Activated T-helper 1 cell treated with anti-CD3 and anti-CD28 coated beads, Interleukin-12 subunit alpha, Interleukin-12 subunit beta, Interleukin-2, Interleukin-4 antibody, amounts not matched to agents 30 ng/mL and 10 ng/mL and 1 ng/mL, durations not matched to agents 14 hours and 24 hours and 36 hours (primary cell): ENCODE data around the gene PARM1. TPM values are rescaled to one million over a fixed set of nuclear protein-coding genes. Genes with fewer than 3 reads are reported as not detected.

Source experiments
- DNase-seq: peaks from one replicate; pipeline ENCODE4 v3.0.0; 2021; ENCODE audit warnings: low spot score
- H3K27ac Mint-ChIP-seq: one replicate; pipeline ENCODE4 v1.8.0; 2021; ENCODE audit warnings: mild to moderate bottlenecking, mixed read lengths
- H3K27me3 Mint-ChIP-seq: one replicate; pipeline ENCODE4 v1.8.0; 2022; ENCODE audit warnings: mild to moderate bottlenecking, moderate library complexity, mixed read lengths; ENCODE audit not compliant: insufficient read depth
- H3K36me3 Mint-ChIP-seq: one replicate; pipeline ENCODE4 v1.8.0; 2021; ENCODE audit warnings: low read depth, mixed read lengths
- H3K4me1 Mint-ChIP-seq: one replicate; pipeline ENCODE4 v1.8.0; 2021; ENCODE audit warnings: low read depth, mixed read lengths
- H3K4me3 Mint-ChIP-seq: one replicate; pipeline ENCODE4 v1.8.0; 2021; ENCODE audit warnings: mild to moderate bottlenecking, moderate library complexity, mixed read lengths
- H3K9me3 Mint-ChIP-seq: one replicate; pipeline ENCODE4 v1.8.0; 2021; ENCODE audit warnings: mixed read lengths
- intact Hi-C: fragments of 100-400 bp; cut with micrococcal nuclease; formaldehyde crosslinking; loops from one replicate; pipeline ENCODE4 v1.15.1; 2024
- total RNA-seq: library from RNA; stranded (reverse); gene quantifications from 2 replicates; pipeline ENCODE4 v1.2.3, GENCODE V29; 2022

PARM1 gene
- total RNA-seq, 1 donor from 2014 or later: not detected

DNA sequence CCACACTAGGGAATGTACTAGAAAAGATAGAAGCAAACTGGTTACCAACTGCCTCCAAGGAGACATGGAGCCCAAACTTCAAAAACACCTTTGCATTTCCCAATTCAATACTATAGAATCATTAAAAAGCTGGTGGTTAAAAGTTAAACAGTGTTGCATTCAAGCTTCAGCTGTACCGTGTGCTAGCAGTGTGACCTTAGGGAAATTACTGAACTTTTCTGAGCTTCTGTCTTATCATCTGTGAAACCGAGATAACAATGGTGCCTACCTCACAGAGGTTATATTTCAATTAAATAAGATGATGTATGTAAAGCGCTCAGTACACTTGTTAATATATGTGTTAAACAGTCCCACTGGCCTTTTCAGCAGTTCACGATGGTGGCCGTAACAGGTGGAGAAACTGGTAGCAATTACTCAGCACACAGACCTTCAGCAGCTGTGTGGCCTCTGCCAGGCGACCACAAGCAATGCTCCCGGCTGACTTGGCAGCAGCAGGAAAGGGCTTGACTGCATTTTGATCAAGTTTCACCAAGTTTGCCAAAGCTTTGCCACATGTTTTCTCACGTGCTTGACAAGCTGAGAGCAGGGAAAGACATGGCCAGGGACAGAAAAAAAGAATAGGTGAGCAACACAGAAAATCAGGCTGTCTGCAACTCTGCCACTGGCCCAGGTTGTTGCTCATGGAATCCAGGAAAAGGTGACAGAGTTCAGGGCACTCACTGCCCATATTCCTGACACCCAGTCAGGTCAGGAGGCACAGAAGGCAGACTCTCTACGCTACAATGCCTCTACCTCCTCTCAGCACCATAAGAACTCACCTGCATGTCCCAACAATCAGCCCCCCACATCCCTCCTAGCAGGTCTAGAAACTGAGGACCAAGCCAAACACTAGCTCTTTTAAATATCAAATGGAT lies 72.1 kb downstream of the PARM1 start:
- Mint-ChIP-seq H3K4me3 (no peak overlapping the region), H3K27ac (no peak overlapping the region), H3K27me3 (no peaks in the 10 kb centered on the region), H3K4me1 (no peaks in the 10 kb centered on the region), H3K9me3 (peaks cover 10% of the 10 kb centered on the region), H3K36me3 (no peaks in the 10 kb centered on the region)
- intact Hi-C loops: no loop called here
- DNase-seq: no peak

DNA sequence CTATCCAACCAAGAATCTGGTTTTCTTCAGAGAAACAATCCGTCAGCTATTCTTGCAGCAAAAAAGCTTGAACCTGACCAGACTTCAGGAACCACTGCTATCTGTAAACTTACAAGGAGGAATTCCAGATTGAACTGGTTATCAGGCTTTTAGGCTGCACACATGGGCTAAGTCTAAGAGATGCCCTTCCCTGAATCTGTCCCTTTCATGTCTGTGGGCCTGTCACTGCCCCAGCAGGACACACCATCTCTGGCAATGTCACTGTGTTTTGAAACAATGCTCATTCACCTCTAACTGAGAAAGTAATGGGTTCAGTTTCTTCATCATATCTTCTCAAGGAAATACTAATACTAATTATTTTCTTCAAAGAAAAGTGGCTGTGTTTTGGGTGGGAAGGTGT lies 72.8 kb downstream of the PARM1 start:
- intact Hi-C loops: no loop called here
- Mint-ChIP-seq H3K36me3 (no peaks in the 10 kb centered on the region), H3K4me1 (no peaks in the 10 kb centered on the region), H3K27ac (no peak overlapping the region), H3K4me3 (no peak overlapping the region), H3K9me3 (peaks cover 10% of the 10 kb centered on the region), H3K27me3 (no peaks in the 10 kb centered on the region)
- DNase-seq: no peak

DNA sequence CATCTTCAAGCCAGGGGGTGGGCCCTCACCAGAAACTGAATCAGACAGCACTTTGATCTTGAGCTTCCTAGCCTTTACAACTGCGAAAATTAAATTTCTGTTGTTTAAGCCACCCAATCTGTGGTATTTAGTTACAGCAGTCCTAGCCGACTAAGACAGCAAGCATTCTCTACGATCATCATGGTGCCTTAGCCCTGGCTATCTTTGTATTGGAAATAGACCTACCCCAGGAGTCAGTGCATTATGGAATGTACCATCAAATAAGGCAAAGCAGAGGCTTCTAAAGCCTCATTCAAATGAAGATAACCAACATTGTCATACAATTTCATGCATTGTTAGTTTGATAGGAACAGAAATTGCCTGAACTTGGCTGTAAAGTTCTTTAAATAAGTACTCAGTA lies 75.0 kb downstream of the PARM1 start:
- no peak for DNase-seq
- no peaks in the 10 kb centered on the region for H3K27me3 Mint-ChIP-seq
- H3K4me3 Mint-ChIP-seq: no peak overlapping the region
- no peaks in the 10 kb centered on the region for H3K4me1 Mint-ChIP-seq
- intact Hi-C loops: no loop called here
- H3K27ac Mint-ChIP-seq: no peak overlapping the region
- H3K9me3 Mint-ChIP-seq: peaks cover 10% of the 10 kb centered on the region
- H3K36me3 Mint-ChIP-seq: no peaks in the 10 kb centered on the region

DNA sequence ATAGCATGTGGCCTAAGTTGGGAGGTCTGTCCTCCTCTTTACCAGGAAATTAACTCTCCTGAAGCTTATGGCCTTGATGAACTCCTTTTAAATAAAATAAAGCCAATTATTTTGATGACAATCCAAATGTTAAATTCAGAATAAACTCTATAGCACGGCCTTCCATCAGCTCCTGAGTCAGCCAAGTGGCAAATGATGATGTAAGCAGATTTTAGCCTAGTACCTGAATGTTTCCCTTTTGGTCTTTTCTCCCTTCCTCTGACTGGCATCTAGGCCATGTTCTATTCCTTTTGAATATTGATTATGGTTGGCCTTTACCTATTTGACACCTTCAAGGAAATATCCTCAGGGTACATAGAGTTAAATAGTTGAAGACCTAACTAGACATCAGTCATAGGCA lies 76.2 kb downstream of the PARM1 start:
- peaks cover 10% of the 10 kb centered on the region for H3K9me3 Mint-ChIP-seq
- H3K4me1 Mint-ChIP-seq: no peaks in the 10 kb centered on the region
- intact Hi-C loops: no loop called here
- H3K4me3 Mint-ChIP-seq: no peak overlapping the region
- no peaks in the 10 kb centered on the region for H3K36me3 Mint-ChIP-seq
- H3K27me3 Mint-ChIP-seq: no peaks in the 10 kb centered on the region
- DNase-seq: no peak
- H3K27ac Mint-ChIP-seq: no peak overlapping the region

DNA sequence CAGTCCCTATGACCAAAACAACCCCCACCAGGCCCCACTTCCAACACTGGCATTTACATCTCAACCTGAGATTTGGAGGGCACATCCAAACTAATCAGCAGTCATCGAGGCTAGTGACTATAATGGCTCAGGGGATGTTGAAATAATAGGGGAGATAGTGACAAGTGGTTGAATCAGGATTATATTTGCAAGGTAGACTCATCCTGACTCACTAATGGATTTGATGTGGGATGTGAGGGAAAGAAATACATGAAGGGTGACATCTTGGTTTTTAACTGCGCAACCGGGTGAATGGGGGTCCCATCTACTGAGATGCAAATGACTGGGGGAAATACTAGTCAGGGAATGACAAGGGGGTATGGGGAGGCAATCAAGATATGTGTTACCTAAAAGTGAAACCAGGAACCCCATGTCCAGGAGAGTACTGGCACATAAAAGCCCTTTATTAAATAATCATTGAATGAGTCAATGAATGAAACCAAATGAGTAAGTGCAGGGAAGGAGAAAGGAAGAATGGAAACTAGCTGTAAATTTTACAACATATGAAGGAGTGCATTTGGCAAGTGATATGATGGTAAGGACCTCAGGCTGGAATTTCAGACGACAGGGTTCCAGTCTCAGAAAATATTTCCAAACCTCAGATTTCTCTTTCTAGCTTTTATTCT lies 78.3 kb downstream of the PARM1 start:
- Mint-ChIP-seq H3K27me3 (no peaks in the 10 kb centered on the region), H3K27ac (no peak overlapping the region)

DNA sequence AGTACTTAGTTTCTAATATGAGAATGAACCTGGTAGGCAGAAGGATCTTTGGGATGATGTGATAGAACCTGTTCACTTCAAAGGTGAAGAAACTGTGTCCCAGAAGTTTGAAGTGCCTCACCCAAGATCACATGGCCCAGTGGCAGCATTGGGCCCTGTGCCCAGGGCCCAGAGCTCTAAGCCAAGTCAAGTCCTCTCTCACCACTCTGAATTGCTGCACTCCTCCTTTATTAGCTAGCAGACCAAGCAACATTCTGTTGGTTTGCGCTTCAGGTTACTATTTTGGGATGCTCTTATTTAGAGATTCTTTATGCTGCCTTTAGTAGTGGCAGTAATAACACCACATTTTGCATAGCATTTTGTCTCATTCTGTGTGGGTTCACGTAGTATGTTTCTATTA lies 82.7 kb downstream of the PARM1 start:
- Mint-ChIP-seq H3K4me3 (no peak overlapping the region), H3K4me1 (no peaks in the 10 kb centered on the region), H3K27ac (no peak overlapping the region), H3K9me3 (no peaks in the 10 kb centered on the region), H3K36me3 (no peaks in the 10 kb centered on the region), H3K27me3 (no peaks in the 10 kb centered on the region)
- no peak for DNase-seq
- intact Hi-C loops: no loop called here

More for the DNA sequence above, 78.3 kb downstream of the PARM1 start:
- Mint-ChIP-seq H3K4me1 (no peaks in the 10 kb centered on the region), H3K36me3 (no peaks in the 10 kb centered on the region), H3K9me3 (peaks cover 10% of the 10 kb centered on the region), H3K4me3 (no peak overlapping the region)
- intact Hi-C loops: no loop called here
- no peak for DNase-seq

DNA sequence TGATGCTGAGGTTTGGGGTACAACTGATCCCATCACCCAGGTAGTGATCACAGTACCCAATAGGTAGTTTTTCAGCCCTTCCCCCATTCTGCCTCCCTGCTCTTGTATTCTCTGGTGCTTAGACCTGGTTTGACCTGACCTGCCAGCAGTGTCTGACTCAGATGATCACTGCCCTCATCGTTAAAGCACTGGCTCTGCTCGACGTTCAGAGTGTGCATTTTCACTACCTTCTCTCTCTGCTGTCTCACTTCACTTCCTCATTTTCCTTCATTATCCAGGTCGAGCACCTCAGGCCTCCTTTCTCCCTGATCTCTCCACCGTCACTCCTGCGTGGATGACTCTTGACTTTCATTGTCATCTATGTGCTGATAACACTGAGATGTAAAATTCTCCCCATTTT lies 83.6 kb downstream of the PARM1 start:
- no peak overlapping the region for H3K27ac Mint-ChIP-seq
- no peaks in the 10 kb centered on the region for H3K4me1 Mint-ChIP-seq
- DNase-seq: no peak
- no peaks in the 10 kb centered on the region for H3K9me3 Mint-ChIP-seq
- H3K36me3 Mint-ChIP-seq: no peaks in the 10 kb centered on the region
- no peaks in the 10 kb centered on the region for H3K27me3 Mint-ChIP-seq
- H3K4me3 Mint-ChIP-seq: no peak overlapping the region
- intact Hi-C loops: no loop called here

DNA sequence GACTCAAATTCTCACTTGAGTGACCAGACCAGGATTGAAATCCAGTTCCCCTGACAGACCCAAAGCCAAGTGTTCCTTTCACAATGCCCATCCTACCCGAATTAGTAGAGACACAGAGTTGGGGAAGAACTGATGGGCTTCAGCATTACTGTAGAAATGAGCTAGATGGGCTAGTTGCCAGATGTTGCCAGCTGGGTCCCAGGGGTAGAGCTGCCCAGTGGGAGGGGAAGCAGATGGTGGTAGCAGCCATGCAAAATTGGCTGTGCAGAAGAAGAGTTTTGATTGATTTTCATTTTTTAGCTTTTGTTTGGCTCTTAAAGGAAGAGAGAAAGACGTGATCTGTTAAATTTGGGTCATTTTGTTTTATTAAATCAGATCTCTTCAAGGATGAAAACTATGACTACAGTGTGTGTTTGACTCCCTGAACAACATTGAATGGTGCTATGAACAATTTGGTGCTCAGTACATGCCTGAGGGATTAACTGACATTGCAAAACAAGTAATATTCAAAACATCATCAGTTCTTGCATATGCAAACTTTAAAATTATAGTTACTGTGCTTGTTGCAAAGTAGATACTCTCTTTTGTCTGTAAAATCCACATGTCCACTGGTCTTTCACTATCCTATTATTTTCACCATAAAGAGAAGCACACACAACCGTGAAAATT lies 86.0 kb downstream of the PARM1 start:
- Mint-ChIP-seq H3K9me3 (no peaks in the 10 kb centered on the region), H3K36me3 (no peaks in the 10 kb centered on the region), H3K4me1 (no peaks in the 10 kb centered on the region), H3K27me3 (no peaks in the 10 kb centered on the region), H3K4me3 (no peak overlapping the region), H3K27ac (no peak overlapping the region)
- DNase-seq: no peak
- intact Hi-C loops: no loop called here

DNA sequence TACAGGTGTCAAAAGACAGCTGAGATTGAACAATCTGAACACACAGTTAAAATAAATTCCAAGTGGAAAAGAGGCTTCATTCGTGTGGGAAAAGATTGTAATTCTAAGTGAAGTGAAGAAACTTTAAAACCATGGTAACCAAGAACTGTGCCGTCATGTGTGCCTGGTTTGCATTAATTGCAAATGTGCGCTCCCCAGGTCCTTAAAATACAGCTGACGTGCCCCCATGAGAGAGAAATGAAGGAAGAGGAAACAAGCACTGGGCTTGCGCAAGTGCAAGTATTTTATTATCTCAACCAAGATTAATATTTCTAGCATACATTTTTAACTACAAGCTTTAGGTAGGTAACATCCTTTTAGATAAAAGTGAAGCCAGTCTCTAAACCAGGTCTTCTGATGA lies 92.5 kb downstream of the PARM1 start:
- Mint-ChIP-seq H3K4me1 (no peaks in the 10 kb centered on the region), H3K27ac (no peak overlapping the region), H3K4me3 (no peak overlapping the region), H3K36me3 (no peaks in the 10 kb centered on the region), H3K27me3 (peaks cover 2% of the 10 kb centered on the region), H3K9me3 (peaks cover 5% of the 10 kb centered on the region)
- no peak for DNase-seq
- intact Hi-C loops: no loop called here

DNA sequence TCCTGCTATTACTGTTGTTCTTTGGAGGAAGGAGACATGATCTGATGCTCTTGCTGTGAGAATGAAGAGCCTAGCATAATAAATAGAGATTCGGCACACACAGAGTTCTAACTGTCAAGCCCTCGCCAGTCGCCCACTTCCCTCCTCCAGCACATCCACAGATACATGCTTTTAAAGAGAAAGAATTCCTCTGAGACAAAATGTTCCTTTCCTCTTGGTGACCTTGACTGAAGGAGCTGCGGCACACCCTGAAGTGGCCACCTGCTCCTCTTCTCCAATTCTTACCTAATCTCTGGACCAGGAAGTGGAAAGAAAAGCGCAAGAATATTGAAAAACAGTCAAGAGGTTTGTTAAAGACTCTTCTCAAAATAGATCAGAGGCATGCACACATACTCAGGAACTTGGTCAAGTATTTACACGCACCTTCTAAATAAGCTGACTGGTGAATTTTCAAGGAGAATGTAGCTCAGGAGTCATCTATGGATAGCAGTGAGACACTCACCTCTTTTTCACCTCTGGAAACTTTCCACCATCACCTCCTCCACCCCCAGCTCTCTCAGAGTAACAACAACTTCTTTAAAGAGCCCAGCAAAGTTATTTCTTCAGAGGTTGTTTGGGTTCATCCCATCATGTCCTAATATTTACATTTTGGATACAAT lies 95.4 kb downstream of the PARM1 start:
- intact Hi-C loops: no loop called here
- DNase-seq: no peak
- H3K27ac Mint-ChIP-seq: no peak overlapping the region
- no peaks in the 10 kb centered on the region for H3K4me1 Mint-ChIP-seq
- no peaks in the 10 kb centered on the region for H3K36me3 Mint-ChIP-seq
- peaks cover 5% of the 10 kb centered on the region for H3K9me3 Mint-ChIP-seq
- no peak overlapping the region for H3K4me3 Mint-ChIP-seq
- peaks cover 2% of the 10 kb centered on the region for H3K27me3 Mint-ChIP-seq

DNA sequence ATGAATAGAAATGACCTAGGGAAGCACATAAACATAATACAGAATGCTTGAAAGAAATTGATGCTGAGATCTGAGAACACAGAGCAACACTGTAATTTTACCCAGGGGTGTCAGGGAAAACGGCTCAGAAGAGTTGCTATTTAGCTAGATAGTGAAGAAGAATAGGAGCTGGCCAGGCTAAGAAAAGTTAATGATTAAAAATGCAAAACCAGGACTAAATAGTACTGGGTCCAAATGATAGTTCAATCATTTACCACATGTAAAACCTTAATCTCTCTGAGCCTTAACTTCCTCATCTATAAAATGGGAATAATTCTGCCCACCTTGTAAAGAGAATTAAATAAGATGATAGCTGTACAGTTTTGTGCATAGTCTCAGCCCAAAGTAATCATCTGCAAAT lies 97.1 kb downstream of the PARM1 start:
- intact Hi-C loops: no loop called here
- DNase-seq: no peak
- no peak overlapping the region for H3K27ac Mint-ChIP-seq
- peaks cover 2% of the 10 kb centered on the region for H3K27me3 Mint-ChIP-seq
- peaks cover 3% of the 10 kb centered on the region for H3K9me3 Mint-ChIP-seq
- H3K4me3 Mint-ChIP-seq: no peak overlapping the region
- no peaks in the 10 kb centered on the region for H3K36me3 Mint-ChIP-seq
- no peaks in the 10 kb centered on the region for H3K4me1 Mint-ChIP-seq

DNA sequence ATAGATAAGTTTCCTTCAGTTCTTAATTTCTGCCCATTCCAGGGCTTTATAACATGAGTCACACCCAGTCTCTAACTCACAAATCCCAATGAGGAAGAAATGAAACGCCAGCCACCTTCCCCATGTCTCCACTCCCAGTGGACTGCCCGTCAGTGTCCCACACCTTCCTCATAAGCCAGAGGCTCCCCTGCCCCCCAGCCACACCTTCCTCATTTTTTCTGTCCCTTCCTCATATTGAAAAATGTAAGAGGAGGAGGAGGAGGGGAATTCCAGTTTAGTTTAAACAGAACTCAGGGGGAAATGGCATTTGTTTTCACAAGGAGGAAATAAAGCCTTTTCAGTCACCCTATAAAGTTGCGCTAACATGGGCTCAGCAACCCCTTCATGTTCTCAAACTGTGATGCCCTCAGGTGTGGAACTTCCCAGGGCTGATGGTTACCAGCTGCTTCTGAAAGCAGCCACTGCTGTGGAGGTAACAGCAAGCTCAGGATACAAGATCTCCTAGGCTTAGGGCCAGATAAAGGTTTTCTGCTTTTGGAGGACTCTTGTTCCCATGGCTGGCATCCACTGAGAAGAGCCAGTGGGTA lies 97.8 kb downstream of the PARM1 start:
- Mint-ChIP-seq H3K4me1 (no peaks in the 10 kb centered on the region), H3K4me3 (no peak overlapping the region), H3K27me3 (no peaks in the 10 kb centered on the region), H3K36me3 (no peaks in the 10 kb centered on the region), H3K9me3 (no peaks in the 10 kb centered on the region), H3K27ac (no peak overlapping the region)
- DNase-seq: no peak
- intact Hi-C loops: no loop called here
